Mesenteric fat pad (tissue), 1 donor: Measurements from ENCODE around the gene FOXQ1. TPM values are rescaled to one million over a fixed set of nuclear protein-coding genes. Genes with fewer than 3 reads are reported as not detected.

Experiments used
- DNase-seq: peaks from one replicate; pipeline ENCODE4 v3.0.0-alpha.2; 2020; ENCODE audit warnings: low spot score
- long read RNA-seq: library from polyadenylated mRNA; unstranded; transcript quantifications from one replicate; pipeline ENCODE4 v2.0.0, GENCODE V29; 2020
- total RNA-seq: library from RNA; stranded (reverse); fragmentation: NEBNext Ultra II Directional; extraction: Animal tissue kit (Norgen Biotek cat#: 25700); gene quantifications from one replicate; pipeline ENCODE4 v1.2.1, GENCODE V29; 2021
- donor health status: DM: yes; HTN: yes; CAD: no.

FOXQ1 gene
- total RNA-seq: not detected
- long read RNA-seq: 0 reads

- no peak for DNase-seq
These were observed at the start of gene FOXQ1 for GRCh38 chr6:1311400-1312202. FOXQ1 (plus strand) TSS chr6:1312098; CDS start chr6:1312705, 607 bp downstream.

GRCh38 chr6:1262704-1263038 lies 49.2 kb upstream of the FOXQ1 start:
- DNase-seq: no peak

- DNase-seq: no peak
These were observed 48.7 kb upstream of the FOXQ1 start for GRCh38 chr6:1263039-1263849.

GRCh38 chr6:1263850-1264377 lies 48.0 kb upstream of the FOXQ1 start:
- no peak for DNase-seq

- no peak for DNase-seq
These were observed 47.1 kb upstream of the FOXQ1 start for GRCh38 chr6:1264619-1265445.

- DNase-seq: no peak
These were observed 45.2 kb upstream of the FOXQ1 start for GRCh38 chr6:1266686-1267056.

- DNase-seq: no peak
These were observed 44.7 kb upstream of the FOXQ1 start for GRCh38 chr6:1267057-1267732.

- DNase-seq: no peak
These were observed 43.8 kb upstream of the FOXQ1 start for GRCh38 chr6:1267790-1268762.

GRCh38 chr6:1271071-1271763 lies 40.7 kb upstream of the FOXQ1 start:
- no peak for DNase-seq

GRCh38 chr6:1278061-1278720 lies 33.7 kb upstream of the FOXQ1 start:
- DNase-seq: no peak

GRCh38 chr6:1279065-1279464 lies 32.8 kb upstream of the FOXQ1 start:
- DNase-seq: no peak

- no peak for DNase-seq
These were observed 31.1 kb upstream of the FOXQ1 start for GRCh38 chr6:1280666-1281300.

GRCh38 chr6:1281746-1282145 lies 30.2 kb upstream of the FOXQ1 start:
- DNase-seq: no peak

GRCh38 chr6:1283501-1283900 lies 28.4 kb upstream of the FOXQ1 start:
- no peak for DNase-seq

- DNase-seq: no peak
These were observed 26.3 kb upstream of the FOXQ1 start for GRCh38 chr6:1285556-1285955.

- no peak for DNase-seq
These were observed 25.9 kb upstream of the FOXQ1 start for GRCh38 chr6:1285956-1286355.

GRCh38 chr6:1287103-1287591 lies 24.8 kb upstream of the FOXQ1 start:
- no peak for DNase-seq

- no peak for DNase-seq
These were observed 21.8 kb upstream of the FOXQ1 start for GRCh38 chr6:1290086-1290485.
